Nephron (organoid): Measurements from ENCODE around the gene FAM177A1.
"Not testable (repeated sequence)": the region's sequence is repeated elsewhere in the genome, so short reads cannot be mapped to it uniquely, and the experiment has no call there.

Experiments used
- H3K27ac Mint-ChIP-seq, 3 experiments: 2 replicates each; pipeline ENCODE4 v1.8.0; 2020; ENCODE audit warnings: mixed read lengths in 3 of 3, mild to moderate bottlenecking in 2 of 3, moderate library complexity in 1 of 3
- H3K27me3 Mint-ChIP-seq: 2 replicates; pipeline ENCODE4 v1.8.0; 2021; ENCODE audit warnings: low read depth, mild to moderate bottlenecking, moderate library complexity, mixed read lengths
- H3K36me3 Mint-ChIP-seq: 2 replicates; pipeline ENCODE4 v1.8.0; 2020; ENCODE audit warnings: low read depth, mixed read lengths
- H3K4me1 Mint-ChIP-seq: 2 replicates; pipeline ENCODE4 v1.8.0; 2020; ENCODE audit warnings: mixed read lengths
- H3K4me3 Mint-ChIP-seq, 3 experiments: 2 replicates each; pipeline ENCODE4 v1.8.0; 2020; ENCODE audit warnings: mild to moderate bottlenecking in 3 of 3, mixed read lengths in 3 of 3, moderate library complexity in 2 of 3
- H3K9me3 Mint-ChIP-seq: 2 replicates; pipeline ENCODE4 v1.8.0; 2020; ENCODE audit warnings: mixed read lengths
- TF ChIP-seq, protein P1 (sequence below), 3 experiments: fragments of 200-600 bp; sonication (generic); IDR thresholded peaks; one replicate each; pipeline ENCODE4 v1.5.0; 2021; ENCODE audit warnings: antibody characterized with exemption in 3 of 3; ENCODE audit not compliant: unreplicated experiment in 3 of 3

FAM177A1 gene

DNA sequence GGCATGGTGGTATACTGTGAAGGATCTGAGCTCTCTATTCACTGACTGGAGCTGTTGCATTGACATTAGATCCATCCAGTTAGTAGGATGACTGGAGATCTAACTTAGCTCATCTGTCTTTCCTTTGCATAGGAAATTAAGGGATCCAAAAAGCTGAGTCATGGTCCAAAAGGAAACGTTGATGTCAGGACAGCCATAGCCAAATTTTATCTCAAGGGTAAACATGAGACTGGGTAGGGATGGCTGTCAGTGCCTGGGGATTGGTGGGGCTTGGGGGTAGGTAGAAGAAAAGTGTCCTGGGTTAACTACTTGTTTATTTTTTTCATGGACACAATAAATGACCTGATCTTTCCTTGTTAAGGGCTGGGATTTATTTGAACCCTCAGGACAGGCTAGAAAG, 4.6 kb downstream of the FAM177A1 start:
- Mint-ChIP-seq H3K27me3 (no peaks in the 10 kb centered on the region), H3K4me3 (no peak overlapping the region), H3K4me1 (peaks cover 14% of the 10 kb centered on the region), H3K9me3 (no peaks in the 10 kb centered on the region), H3K36me3 (peaks cover 13% of the 10 kb centered on the region), H3K27ac (no peak overlapping the region)
- TF ChIP-seq, protein P1, sequence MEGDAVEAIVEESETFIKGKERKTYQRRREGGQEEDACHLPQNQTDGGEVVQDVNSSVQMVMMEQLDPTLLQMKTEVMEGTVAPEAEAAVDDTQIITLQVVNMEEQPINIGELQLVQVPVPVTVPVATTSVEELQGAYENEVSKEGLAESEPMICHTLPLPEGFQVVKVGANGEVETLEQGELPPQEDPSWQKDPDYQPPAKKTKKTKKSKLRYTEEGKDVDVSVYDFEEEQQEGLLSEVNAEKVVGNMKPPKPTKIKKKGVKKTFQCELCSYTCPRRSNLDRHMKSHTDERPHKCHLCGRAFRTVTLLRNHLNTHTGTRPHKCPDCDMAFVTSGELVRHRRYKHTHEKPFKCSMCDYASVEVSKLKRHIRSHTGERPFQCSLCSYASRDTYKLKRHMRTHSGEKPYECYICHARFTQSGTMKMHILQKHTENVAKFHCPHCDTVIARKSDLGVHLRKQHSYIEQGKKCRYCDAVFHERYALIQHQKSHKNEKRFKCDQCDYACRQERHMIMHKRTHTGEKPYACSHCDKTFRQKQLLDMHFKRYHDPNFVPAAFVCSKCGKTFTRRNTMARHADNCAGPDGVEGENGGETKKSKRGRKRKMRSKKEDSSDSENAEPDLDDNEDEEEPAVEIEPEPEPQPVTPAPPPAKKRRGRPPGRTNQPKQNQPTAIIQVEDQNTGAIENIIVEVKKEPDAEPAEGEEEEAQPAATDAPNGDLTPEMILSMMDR (IDR thresholded peaks at IDR 0.05; ENCODE audit: unreplicated experiment in 3 of 3), result no peak

DNA sequence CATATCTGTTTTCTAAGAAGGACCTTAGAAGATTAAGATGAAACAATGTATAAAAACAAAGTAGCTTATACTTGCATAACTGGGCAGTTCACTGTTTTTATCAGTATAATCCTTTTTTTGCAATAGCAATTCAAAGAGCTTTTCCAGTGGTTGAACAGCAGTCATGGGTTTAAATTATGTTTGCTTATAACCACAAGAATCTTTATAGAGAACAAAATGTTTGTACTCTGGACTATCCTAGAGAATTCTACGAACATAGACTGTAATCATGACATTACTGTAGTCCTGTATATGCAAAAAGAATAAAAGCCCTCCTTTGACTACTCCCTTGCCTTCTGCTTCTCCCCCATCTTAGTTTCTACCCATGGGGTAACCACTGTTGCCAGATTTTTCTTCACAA, 5.7 kb downstream of the FAM177A1 start:
- Mint-ChIP-seq H3K27me3 (no peaks in the 10 kb centered on the region), H3K4me1 (peaks cover 10% of the 10 kb centered on the region)

DNA sequence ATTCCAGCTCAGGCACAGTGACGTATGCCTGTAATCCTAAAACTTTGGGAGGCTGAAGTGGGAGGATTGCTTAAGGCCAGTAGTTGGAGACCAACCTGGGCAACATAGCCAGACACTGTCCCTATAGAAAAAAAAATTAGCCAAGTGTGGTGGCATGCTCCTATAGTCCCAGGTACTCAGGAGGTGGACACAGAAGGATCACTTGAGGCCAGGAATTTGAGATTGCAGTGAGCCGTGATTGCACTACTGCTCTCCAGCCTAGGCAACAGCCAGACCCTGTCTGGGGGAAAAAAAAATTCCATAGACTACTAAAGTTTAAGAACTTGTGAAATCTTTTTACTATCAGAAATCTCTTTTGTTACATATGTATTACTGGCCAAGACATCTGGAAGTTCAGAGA, 6.6 kb downstream of the FAM177A1 start:
- H3K4me1 Mint-ChIP-seq, result peaks cover 9% of the 10 kb centered on the region

More for the DNA sequence above, 5.7 kb downstream of the FAM177A1 start:
- TF ChIP-seq, protein P1 (IDR thresholded peaks at IDR 0.05; ENCODE audit: unreplicated experiment in 3 of 3), result no peak
- Mint-ChIP-seq H3K4me3 (no peak overlapping the region), H3K27ac (no peak overlapping the region), H3K36me3 (peaks cover 17% of the 10 kb centered on the region), H3K9me3 (no peaks in the 10 kb centered on the region)

DNA sequence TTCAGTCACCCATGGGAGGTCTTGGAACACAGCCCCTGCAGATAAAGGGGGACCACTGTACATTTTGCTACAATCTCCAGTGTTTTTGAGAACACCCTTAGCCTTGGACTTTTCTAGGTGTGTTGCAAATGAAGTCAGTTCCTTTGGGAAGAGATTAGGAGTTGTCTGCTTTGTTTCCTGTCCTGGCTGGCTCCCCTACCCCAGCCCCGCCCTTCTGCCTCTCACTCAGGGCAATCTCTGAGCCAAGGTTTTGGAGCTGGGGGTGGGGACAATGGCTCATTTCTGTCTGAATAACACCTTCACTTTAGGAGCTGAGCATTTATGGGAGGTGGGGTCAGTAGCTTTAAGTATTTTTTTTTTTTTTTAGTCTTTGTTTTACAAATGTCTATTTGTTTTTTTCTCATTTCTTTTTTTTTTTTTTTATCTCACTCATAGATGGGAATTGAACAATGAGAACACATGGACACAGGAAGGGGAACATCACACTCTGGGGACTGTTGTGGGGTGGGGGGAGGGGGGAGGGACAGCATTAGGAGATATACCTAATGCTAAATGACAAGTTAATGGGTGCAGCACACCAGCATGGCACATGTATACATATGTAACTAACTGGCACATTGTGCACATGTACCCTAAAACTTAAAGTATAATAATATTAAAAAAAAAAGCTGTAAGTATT, 15.2 kb downstream of the FAM177A1 start:
- H3K27ac Mint-ChIP-seq, H3K4me3 Mint-ChIP-seq, H3K27me3 Mint-ChIP-seq, H3K4me1 Mint-ChIP-seq, H3K9me3 Mint-ChIP-seq: not testable (repeated sequence)
- H3K36me3 Mint-ChIP-seq, result peaks cover 28% of the 10 kb centered on the region

More for the DNA sequence above, 6.6 kb downstream of the FAM177A1 start:
- TF ChIP-seq, protein P1 (IDR thresholded peaks at IDR 0.05; ENCODE audit: unreplicated experiment in 3 of 3), result no peak
- peaks cover 23% of the 10 kb centered on the region for H3K36me3 Mint-ChIP-seq
- H3K4me3 Mint-ChIP-seq, result no peak overlapping the region
- H3K9me3 Mint-ChIP-seq, result no peaks in the 10 kb centered on the region
- H3K27ac Mint-ChIP-seq, result no peak overlapping the region
- H3K27me3 Mint-ChIP-seq, result no peaks in the 10 kb centered on the region

DNA sequence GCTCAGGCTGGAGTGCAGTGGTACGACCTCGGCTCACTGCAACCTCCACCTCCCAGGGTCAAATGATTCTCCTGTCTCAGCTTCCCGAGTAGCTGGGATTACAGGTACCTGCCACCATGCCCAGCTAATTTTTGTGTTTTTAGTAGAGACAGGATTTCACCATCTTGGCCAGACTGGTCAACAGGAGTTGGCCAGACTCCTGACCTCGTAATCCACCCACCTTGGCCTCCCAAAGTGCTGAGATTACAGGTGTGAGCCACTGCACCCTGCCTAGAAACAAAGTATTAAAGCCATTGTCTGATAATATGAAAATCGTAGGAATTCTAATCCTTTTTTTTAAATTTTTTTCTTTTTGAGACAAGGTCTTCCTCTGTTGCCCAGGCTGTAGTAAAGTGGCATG, 19.7 kb downstream of the FAM177A1 start:
- not testable (repeated sequence) for H3K9me3 Mint-ChIP-seq, H3K4me3 Mint-ChIP-seq, H3K27me3 Mint-ChIP-seq, H3K4me1 Mint-ChIP-seq, H3K27ac Mint-ChIP-seq
- H3K36me3 Mint-ChIP-seq, result peaks cover 30% of the 10 kb centered on the region

DNA sequence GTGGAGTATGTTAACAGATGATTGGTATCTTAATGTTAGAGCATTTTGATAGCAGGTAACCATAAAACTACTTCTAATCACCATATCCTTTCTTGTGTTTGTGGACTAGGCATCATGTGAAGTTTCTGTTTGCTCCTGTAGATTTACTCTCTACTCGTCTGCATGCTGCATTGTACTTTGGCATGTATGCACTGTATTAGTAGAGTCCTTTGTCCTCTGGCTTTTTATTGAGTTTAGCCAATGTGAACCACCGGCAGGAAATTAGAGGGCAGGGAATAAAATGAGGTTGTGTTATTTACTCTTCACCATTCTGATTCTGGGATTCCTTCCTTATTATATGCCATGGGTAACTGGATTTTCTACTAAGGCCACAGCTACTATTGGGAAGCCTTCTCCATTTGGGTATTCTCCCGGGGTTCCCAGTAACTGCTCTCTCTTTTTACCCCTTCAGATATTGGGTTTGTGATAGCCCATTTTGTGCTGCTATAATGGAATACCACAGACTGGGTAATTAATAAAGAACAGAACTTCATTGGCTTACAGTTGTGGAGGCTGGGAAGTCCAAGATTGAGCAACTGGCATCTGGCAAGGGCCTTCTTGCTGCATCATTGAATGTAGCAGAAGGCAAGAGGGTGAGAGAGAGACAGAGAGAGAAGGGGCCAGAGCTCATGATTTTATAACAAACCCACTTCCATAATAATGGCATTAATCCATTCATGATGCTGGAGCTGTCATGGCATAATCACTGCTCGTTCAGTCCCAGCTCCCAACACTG, 22.4 kb downstream of the FAM177A1 start:
- TF ChIP-seq, protein P1 (IDR thresholded peaks at IDR 0.05; ENCODE audit: unreplicated experiment in 3 of 3), result no peak
- Mint-ChIP-seq H3K36me3 (peaks cover 50% of the 10 kb centered on the region), H3K4me3 (no peak overlapping the region), H3K27me3 (no peaks in the 10 kb centered on the region), H3K27ac (no peak overlapping the region), H3K4me1 (no peaks in the 10 kb centered on the region), H3K9me3 (peaks cover 4% of the 10 kb centered on the region)

DNA sequence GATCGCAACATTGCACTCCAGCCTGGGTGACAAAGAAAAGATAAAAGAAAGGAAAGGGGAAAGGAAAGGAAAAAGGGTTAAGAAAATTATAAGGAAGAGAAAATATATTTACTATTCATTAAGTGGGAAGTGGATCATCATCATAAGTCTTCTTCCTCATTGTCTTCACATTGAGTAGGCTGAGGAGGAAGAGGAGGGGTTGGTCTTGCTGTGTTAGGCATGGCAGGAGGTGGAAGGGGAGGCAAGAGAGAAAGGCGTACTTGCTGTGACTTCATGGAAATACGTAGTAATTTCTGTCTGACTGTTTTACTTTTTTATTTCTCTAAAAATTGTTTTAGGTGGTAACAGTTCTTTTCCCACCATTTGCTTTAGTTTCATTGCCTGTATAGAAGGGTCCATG, 26.2 kb downstream of the FAM177A1 start:
- Mint-ChIP-seq H3K27ac (no peak overlapping the region), H3K4me1 (no peaks in the 10 kb centered on the region), H3K9me3 (peaks cover 7% of the 10 kb centered on the region), H3K4me3 (no peak overlapping the region), H3K36me3 (peaks cover 70% of the 10 kb centered on the region), H3K27me3 (no peaks in the 10 kb centered on the region)
- TF ChIP-seq, protein P1 (IDR thresholded peaks at IDR 0.05; ENCODE audit: unreplicated experiment in 3 of 3), result no peak
